Limb (tissue), 2 donors: Measurements from ENCODE around the gene ADGRD1.
A peak's percentile ranks its signal among the peaks of the same experiment; 100 is the strongest.

Experiments
- DNase-seq, 2 donors: peaks; one replicate each; pipeline ENCODE4 v3.0.0-alpha.2; 2016; ENCODE audit errors: extremely low spot score in 2 of 2

ADGRD1 gene

DNA sequence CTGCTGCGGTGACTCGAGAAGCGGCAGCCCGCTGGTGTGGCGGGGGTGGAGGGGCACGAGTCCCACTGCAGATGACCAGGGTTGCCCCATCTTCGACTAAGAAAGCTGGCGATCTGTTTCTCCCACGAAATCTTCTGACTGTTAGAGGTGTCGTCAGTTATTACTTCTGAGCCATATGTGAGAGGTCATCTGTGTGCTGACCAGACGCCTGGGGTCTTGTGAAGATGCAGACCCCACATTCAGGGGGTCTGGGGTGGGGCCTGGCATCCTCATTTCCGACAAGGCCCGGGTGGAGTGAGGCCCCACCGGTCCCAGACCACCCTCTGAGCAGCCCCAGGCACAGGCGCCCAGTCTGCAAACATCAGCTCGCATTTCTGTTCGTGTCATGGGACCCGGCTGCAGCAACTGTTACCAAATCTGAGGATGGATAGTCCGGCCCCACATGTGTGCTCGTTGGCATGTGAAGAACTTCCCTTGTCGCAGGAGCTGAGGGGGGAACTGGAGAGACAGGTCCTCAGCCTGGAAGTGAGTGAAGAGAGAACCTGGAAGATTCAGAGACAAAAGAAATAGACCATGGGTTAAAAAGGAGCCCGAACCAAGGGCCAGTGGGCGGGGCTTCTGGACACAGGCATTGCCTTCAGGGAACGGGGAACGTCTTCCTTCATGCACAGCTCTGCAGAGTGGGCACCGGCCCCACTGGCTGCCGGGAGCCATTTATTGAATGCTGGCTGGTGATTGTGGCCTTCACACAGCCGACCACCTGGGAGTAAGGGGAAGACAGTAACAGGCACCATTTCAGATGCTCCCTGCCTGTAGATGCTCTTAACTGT is 135.2 kb downstream of the ADGRD1 start:
- peak in 1 of 2 donors; percentile 23 for DNase-seq

DNA sequence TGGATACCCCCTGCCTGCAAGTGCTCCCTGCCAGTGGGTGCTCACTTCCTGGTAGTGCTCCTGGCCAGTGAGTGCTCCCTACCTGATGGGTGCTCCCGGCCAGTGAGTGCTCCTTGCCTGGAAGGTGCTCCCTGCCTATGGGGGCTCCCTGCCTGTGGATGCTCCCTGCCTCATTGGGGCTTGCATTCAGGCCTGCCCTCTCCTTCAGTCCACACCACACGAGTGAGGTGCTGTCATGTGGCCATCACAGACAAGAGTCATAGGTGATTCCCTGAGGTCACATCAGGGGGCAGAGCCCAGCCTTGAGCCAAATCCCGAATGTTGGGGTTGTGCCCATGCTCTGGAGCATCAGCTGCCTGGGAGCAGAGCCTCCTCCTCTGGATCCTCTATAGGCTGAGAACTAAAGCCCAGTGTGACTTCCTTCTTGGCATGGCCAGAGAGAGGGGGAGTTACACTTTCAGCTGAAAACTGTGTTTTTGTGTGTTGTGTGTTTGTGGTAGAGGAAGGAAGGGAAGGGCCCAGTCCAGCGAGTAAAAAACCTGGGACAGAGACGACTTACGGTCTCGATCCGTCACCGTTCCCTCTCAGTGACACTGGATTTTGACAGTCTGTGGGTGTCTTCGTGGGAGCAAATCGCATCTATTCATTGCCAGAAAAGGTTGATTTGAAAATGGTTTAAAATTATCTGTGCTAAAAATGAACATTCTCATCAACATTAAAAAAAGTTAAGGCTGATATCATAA is 136.0 kb downstream of the ADGRD1 start:
- DNase-seq, result peak in 1 of 2 donors; percentile 20

GRCh38 chr12:131090274-131091210 is 136.8 kb downstream of the ADGRD1 start:
- DNase-seq, result peak in 1 of 2 donors; percentile 11

GRCh38 chr12:131091413-131091975 is 137.8 kb downstream of the ADGRD1 start:
- DNase-seq, result peak in 1 of 2 donors; percentile 21

DNA sequence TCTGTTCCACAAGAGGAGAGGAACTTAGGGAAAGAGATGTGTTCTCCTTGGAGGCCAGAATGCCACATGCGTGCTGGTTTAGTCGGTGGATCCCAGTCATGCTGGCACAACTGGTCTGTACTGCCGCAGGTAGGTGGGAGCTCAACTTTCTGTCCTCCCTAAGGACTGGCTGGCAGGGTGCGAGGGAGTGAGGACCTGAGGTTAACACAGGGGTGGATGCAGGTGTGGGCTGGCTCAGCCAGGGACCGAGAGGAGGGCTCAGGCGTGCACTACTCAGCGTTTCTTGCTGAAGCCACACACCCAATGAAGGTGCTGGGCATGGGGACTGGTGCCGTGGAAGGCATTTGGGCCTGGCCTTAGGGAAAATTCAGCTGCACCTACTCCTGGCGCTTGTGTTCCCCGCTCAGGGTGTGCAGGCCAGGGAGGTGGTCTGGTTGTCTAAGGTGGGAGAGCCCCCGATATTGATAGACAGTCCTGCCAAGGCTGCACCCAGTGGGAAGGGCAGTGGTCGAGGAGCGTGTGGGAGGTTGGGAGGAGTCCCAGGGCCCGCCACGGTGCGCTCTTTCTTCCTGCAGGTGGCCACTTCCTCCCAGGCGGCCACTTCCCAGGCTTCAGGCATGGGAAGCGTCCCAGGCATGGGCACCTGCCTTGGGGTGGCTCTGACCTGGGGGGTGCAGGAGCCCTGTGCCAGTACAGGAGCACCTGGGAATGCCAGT is 138.4 kb downstream of the ADGRD1 start:
- peak in 1 of 2 donors; percentile 17 for DNase-seq

DNA sequence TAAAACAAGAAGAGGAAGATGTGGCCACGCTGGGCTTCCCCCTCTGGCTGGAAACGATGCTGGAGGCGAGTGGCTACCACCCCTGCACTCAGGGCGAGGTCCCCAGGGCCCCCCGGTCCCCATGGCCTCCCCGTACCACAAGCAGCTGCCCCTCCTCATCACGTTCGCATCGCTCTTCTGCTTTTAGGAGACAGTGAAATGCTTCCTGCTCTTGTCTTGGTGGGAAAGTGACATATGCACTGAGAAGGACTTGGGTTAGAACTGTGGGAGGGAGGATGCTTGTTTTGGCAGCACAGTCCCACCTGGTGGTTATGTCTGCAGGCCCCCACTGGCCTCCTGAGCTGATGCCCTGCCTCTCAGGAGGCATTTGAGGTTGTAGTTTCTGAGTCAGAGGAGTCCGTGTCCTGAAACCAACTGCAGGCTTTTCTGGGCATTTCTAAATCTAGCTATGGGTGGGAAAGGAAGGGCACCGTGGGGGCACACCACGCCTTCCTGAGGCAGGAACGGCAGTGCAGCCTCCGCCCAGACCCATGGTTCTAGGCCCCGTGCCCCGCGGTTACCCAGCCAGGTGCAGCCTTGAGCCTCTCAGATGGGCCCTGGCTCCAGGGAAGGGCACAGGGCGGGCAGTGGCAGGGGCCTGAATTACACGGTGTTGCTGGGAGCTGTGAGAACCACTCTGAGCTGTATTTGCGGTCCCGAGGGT is 139.3 kb downstream of the ADGRD1 start:
- peak in 1 of 2 donors; percentile 26 for DNase-seq

- DNase-seq, result no peak
These were observed 139.9 kb downstream of the ADGRD1 start for GRCh38 chr12:131093604-131093955.

DNA sequence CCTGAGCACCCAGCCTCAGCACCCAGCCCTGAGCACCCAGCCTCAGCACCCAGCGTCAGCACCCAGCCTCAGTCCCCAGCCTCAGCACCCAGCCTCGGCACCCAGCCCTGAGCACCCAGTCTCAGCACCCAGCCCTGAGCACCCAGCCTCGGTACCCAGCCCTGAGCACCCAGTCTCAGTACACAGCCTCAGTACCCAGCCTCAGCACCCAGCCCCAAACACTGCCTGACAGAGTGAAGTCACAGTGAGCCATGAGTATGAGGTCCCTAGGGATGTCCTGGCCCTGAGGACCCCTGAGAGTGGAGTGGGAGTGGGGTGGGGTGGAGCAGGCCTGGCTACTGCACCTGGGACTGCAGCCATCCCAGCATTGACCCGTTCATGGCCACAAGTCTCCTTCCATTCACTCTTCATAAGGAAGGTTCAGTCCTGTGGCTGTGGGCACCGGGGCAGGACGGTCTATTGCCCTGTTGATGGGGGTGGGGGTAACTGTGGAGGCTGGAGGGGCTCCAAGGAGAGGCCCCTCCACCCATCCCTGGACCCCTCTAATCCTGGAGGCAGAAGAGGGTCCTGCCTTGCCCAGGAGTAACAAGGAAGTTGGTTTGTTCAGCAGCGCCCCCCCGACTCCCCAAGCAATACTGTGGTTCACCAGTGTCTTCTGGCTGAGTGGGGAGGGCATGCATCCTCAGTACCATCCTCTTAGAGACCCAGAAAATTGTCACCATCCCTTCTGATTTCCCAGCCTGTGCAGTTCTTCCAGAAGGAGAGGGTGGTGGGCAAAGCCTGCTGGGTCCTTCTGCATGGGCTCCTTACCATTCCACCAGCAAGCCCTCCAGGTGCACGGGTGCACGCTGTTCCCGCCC is 140.5 kb downstream of the ADGRD1 start:
- DNase-seq, result peak in 1 of 2 donors; percentile 11

GRCh38 chr12:131094831-131095805 is 141.4 kb downstream of the ADGRD1 start:
- peak in 1 of 2 donors; percentile 17 for DNase-seq

DNA sequence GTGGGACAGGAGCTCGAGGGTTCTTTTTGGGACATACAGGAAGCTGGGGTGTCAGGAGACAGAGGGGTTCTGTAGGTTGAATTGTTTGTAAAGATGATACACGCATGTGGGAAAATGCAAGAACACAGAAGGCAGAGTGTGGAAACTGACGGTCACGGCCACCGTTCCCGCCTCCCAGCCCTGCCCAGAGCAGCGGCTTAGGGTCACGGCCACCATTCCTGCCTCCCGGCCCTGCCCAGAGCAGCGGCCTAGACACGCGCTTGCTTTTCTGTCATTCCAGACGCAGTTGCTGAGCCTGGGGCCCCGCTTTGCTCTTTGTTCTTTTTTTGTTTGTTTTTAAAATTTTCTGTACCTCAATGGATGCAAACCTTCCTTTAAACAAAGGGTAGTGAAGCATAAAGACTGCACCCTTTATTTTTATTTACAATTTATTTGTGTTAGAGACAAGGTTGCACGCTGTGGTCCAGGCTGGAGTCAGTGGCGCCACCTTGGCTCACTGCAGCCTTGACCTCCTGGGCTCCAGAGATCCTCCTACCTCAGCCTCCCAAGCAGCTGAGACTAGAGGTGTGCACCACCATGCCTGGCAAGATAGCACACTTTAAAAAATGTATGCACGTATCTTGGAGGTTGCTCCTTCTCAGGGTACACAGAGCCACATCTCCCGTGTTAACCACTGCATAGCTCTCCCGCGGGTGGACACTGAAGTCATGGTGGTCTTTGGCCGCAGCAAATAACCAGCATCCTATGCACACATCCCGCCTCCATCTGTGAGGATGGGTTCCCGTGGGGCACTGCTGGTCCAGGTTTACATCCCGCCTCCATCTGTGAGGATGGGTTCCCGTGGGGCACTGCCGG is 142.3 kb downstream of the ADGRD1 start:
- peak in 1 of 2 donors; percentile 13 for DNase-seq

- peak in 1 of 2 donors; percentile 25 for DNase-seq
These were observed 143.0 kb downstream of the ADGRD1 start for GRCh38 chr12:131096681-131097181.

DNA sequence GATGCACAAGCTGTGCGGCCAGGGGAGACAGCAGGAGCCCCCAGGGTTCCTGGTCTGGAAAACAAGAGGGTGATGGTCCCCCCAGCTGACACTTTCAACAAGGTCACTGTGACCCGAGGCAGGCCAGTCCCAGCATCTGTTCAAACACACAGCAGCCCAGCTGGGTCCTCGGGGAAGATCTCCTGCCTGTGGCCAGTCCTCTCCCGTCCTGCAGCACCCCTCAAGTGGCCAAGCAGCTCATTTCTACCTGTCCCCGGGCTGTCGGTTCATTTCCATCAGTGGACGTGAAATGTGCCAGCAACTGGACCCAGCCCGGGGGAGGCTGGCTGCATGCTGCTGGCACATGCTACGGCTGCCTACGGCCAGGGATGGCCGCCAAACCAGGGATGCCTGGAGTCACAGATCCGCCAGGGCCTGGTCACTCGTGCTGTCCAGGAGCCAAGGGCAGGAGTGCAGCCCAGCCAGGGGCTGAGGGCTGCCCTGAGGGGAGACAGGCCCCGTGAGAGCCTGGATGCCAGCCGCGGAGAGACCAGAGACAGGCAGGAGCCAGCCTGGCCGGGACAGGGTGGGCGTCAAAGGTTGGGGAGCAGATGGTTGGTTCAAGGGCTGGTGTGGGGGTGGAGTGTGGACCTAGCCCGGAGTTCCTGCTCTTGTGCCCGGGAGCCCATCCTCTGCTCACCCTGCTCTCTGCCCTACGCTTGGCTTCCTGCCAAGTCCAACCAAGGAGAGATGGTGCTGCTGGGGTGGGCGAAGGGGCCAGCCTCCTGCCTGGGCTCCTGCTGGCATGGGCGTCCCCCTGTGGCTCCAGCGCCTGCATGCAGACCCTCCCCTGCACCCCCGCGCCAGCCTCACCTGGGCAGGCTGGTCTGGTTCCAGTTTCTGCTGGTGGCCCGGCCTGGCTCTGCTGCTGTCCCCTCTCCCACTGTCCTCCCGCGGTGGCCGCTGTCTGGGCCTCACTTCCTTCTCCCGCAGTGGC is 143.8 kb downstream of the ADGRD1 start:
- DNase-seq, result peak in 1 of 2 donors; percentile 25

DNA sequence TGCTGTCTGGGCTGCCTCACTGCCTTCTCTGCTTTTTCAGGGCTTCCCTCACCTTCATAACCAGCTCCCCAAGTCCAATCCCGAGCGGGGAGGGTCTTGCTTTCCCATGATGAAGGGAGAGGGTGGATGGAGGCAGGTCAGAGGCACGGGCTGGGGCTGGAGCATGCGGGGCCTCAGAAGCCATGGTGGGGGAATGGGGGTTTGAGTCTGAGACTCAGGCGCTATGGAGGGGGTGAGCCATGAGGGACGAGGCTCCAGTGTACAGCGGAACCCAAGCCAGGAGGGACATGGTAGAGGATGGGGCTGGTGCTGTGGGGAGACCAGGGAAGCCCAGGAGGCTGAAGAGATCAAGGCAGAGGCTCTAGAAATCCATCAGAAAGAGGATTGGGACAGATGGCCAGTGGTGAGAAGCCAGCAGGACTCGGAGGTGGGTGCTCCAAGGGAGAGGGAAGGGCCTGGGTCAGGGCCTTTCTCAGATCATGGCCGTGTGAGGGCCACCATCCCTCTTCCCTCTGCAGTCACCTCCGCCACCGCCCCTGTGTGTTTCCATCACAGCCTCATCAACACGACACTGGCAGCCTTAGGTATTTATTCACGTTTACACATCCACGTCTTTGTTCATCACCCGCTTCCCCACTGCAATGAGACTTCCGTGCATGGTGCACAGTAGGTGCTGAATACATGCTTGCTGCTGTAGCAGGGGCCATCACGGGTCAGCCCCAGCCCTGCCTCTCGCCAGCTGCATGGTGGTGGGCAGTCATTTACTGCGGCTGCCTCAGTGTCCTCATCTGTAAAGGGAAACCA is 144.7 kb downstream of the ADGRD1 start:
- peak in 1 of 2 donors; percentile 7 for DNase-seq

DNA sequence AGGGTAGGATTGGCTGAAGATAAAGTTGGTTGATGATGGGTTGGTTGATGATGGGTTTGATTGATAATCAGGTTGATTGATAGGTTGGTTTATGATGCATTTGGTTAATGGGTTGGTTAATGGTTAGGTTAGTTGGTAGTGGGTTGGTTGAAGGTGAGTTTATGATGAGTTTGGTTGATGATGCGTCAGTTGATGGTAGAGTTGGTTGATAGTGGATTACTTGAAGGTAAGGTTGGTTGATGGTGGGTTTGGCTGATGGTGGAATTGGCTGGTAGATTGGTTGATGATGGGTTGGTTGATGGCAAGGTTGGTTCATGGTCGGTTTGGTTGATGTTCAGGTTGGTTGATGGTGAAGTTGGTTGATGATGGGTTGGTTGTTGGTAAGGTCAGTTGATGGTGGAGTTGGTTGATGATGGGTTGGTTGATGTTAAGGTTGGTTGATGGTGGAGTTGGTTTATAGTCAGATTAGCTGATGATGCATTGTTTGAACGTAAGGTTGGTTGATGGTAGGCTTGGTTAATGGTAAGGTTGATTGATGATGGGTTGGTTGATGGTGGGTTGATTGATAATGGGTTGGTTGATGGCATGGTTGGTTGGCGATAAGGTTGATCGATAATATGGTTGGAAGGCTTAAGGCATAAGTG is 146.4 kb downstream of the ADGRD1 start:
- DNase-seq, result no peak
